CD1c-positive myeloid dendritic cell (primary cell): ENCODE measurements around the gene ATG2A.

Source experiments
- DNase-seq: peaks from one replicate; pipeline ENCODE4 v3.0.0-alpha.2; 2016; ENCODE audit errors: extremely low spot score

ATG2A gene

GRCh38 chr11:64924910-64925284 lies 7.9 kb upstream of the ATG2A start:
- DNase-seq, result peak; percentile 3

- DNase-seq, result peak; percentile 92
Measured at GRCh38 chr11:64923944-64924909, 7.2 kb upstream of the ATG2A start, which contains the start of gene PPP2R5B. Gene PPP2R5B (plus strand): TSS chr11:64924689. CDS start chr11:64925735, 1,046 bp downstream.

- no peak for DNase-seq
Measured at GRCh38 chr11:64923151-64923661, 6.2 kb upstream of the ATG2A start.

GRCh38 chr11:64921384-64921783 lies 4.4 kb upstream of the ATG2A start:
- DNase-seq, result no peak

GRCh38 chr11:64920124-64920523 lies 3.1 kb upstream of the ATG2A start:
- DNase-seq, result no peak

- no peak for DNase-seq
Measured at GRCh38 chr11:64919627-64920026, 2.6 kb upstream of the ATG2A start.

GRCh38 chr11:64918017-64918416 lies 1.0 kb upstream of the ATG2A start:
- no peak for DNase-seq

GRCh38 chr11:64917663-64917995 lies 620 bp upstream of the ATG2A start:
- DNase-seq, result no peak

GRCh38 chr11:64916040-64916774 lies 802 bp downstream of the ATG2A start:
- peak; percentile 83 for DNase-seq

- peak; percentile 20 for DNase-seq
Measured at GRCh38 chr11:64915376-64915887, 1.6 kb downstream of the ATG2A start.

GRCh38 chr11:64914123-64914522 lies 2.9 kb downstream of the ATG2A start:
- no peak for DNase-seq

GRCh38 chr11:64913171-64913727 lies 3.8 kb downstream of the ATG2A start:
- DNase-seq, result no peak

GRCh38 chr11:64911689-64912088 lies 5.3 kb downstream of the ATG2A start:
- no peak for DNase-seq

- DNase-seq, result no peak
Measured at GRCh38 chr11:64911142-64911541, 5.9 kb downstream of the ATG2A start.

GRCh38 chr11:64910451-64911093 lies 6.4 kb downstream of the ATG2A start:
- DNase-seq, result no peak

- DNase-seq, result no peak
Measured at GRCh38 chr11:64909653-64910343, 7.2 kb downstream of the ATG2A start.

- no peak for DNase-seq
Measured at GRCh38 chr11:64908766-64909165, 8.2 kb downstream of the ATG2A start.

- DNase-seq, result no peak
Measured at GRCh38 chr11:64906314-64906635, 10.7 kb downstream of the ATG2A start.

- no peak for DNase-seq
Measured at GRCh38 chr11:64905516-64906313, 11.3 kb downstream of the ATG2A start.

- DNase-seq, result no peak
Measured at GRCh38 chr11:64903291-64903833, 13.6 kb downstream of the ATG2A start.
